ENCODE results near the gene KCNK6.

Gene KCNK6

GRCh38 chr19:38319421-38320258, at the start of gene KCNK6:
Gene KCNK6 (plus strand): TSS chr19:38319845. CDS start chr19:38319951, 106 bp downstream.
- peak in 1 of 2 experiments; percentile 66 for DNase-seq

GRCh38 chr19:38270587-38271167, 49.0 kb upstream of the KCNK6 start:
- no peak for DNase-seq

- DNase-seq, result no peak
These were observed 46.1 kb upstream of the KCNK6 start for GRCh38 chr19:38273499-38273898.

- DNase-seq, result no peak
These were observed 44.9 kb upstream of the KCNK6 start for GRCh38 chr19:38274739-38275138.

GRCh38 chr19:38276942-38277517, 42.6 kb upstream of the KCNK6 start:
- no peak for DNase-seq

GRCh38 chr19:38277549-38277948, 42.1 kb upstream of the KCNK6 start:
- no peak for DNase-seq

- DNase-seq, result no peak
These were observed 41.5 kb upstream of the KCNK6 start for GRCh38 chr19:38277969-38278680.

- no peak for DNase-seq
These were observed 40.9 kb upstream of the KCNK6 start for GRCh38 chr19:38278751-38279150.

- no peak for DNase-seq
These were observed 39.4 kb upstream of the KCNK6 start for GRCh38 chr19:38280030-38280921.

- no peak for DNase-seq
These were observed 37.7 kb upstream of the KCNK6 start for GRCh38 chr19:38281811-38282566.

- no peak for DNase-seq
These were observed 36.4 kb upstream of the KCNK6 start for GRCh38 chr19:38283271-38283670.

GRCh38 chr19:38284422-38284821, 35.2 kb upstream of the KCNK6 start:
- no peak for DNase-seq

- DNase-seq, result no peak
These were observed 34.1 kb upstream of the KCNK6 start for GRCh38 chr19:38285567-38285966.

- no peak for DNase-seq
These were observed 32.0 kb upstream of the KCNK6 start for GRCh38 chr19:38287604-38288003.

- no peak for DNase-seq
These were observed 31.4 kb upstream of the KCNK6 start for GRCh38 chr19:38288123-38288855.

GRCh38 chr19:38289955-38290354, 29.7 kb upstream of the KCNK6 start:
- DNase-seq, result no peak

- DNase-seq, result no peak
These were observed 29.0 kb upstream of the KCNK6 start for GRCh38 chr19:38290631-38291147.

GRCh38 chr19:38291855-38292254, 27.8 kb upstream of the KCNK6 start:
- no peak for DNase-seq

GRCh38 chr19:38293281-38293680, 26.4 kb upstream of the KCNK6 start:
- peak in 1 of 2 experiments; percentile 11 for DNase-seq

GRCh38 chr19:38294090-38294489, 25.6 kb upstream of the KCNK6 start:
- no peak for DNase-seq

Measured in NCI-H524 (cell line).